T-helper 1 cell treated with Interleukin-12 subunit alpha and Interleukin-12 subunit beta and Interleukin-4 antibody, amounts not matched to agents 30 ng/mL and 1 ng/mL, for 36 hours (primary cell): ENCODE data around the gene VPS13A. TPM values are rescaled to one million over a fixed set of nuclear protein-coding genes. Genes with fewer than 3 reads are reported as not detected.
"Not testable (repeated sequence)": the region's sequence is repeated elsewhere in the genome, so short reads cannot be mapped to it uniquely, and the experiment has no call there.

Source experiments
- intact Hi-C: fragments of 100-400 bp; cut with micrococcal nuclease; formaldehyde crosslinking; loops from one replicate; pipeline ENCODE4 v1.15.1; 2024
- total RNA-seq: library from RNA; stranded (reverse); gene quantifications from 2 replicates; pipeline ENCODE4 v1.2.3, GENCODE V29; 2022

The VPS13A gene
- total RNA-seq, 1 donor from 2014 or later, result 52.3 TPM

GRCh38 chr9:77291714-77292113 lies 114.4 kb downstream of the VPS13A start:
- intact Hi-C loops, result no loop called here

- intact Hi-C loops, result no loop called here
Observed at GRCh38 chr9:77293949-77294348, 116.6 kb downstream of the VPS13A start.

GRCh38 chr9:77304543-77304942 lies 127.2 kb downstream of the VPS13A start:
- intact Hi-C loops, result no loop called here

- intact Hi-C loops, result no loop called here
Observed at GRCh38 chr9:77305622-77306400, 128.5 kb downstream of the VPS13A start.

GRCh38 chr9:77307166-77307565 lies 129.8 kb downstream of the VPS13A start:
- intact Hi-C loops, result no loop called here

GRCh38 chr9:77316058-77316457 lies 138.7 kb downstream of the VPS13A start:
- intact Hi-C loops, result no loop called here

- intact Hi-C loops, result no loop called here
Observed at GRCh38 chr9:77325058-77325457, 147.7 kb downstream of the VPS13A start.

- intact Hi-C loops, result no loop called here
Observed at GRCh38 chr9:77328102-77328501, 150.8 kb downstream of the VPS13A start.

GRCh38 chr9:77370064-77370463 lies 192.7 kb downstream of the VPS13A start:
- intact Hi-C loops, result no loop called here

GRCh38 chr9:77374266-77374665 lies 196.9 kb downstream of the VPS13A start:
- intact Hi-C loops, result no loop called here

- intact Hi-C loops, result no loop called here
Observed at GRCh38 chr9:77375956-77376532, 198.7 kb downstream of the VPS13A start.

GRCh38 chr9:77384406-77384805 lies 207.1 kb downstream of the VPS13A start:
- intact Hi-C loops, result no loop called here

- intact Hi-C loops, result no loop called here
Observed at GRCh38 chr9:77386187-77386586, 208.9 kb downstream of the VPS13A start.

GRCh38 chr9:77391834-77392233 lies 214.5 kb downstream of the VPS13A start:
- intact Hi-C loops, result no loop called here

GRCh38 chr9:77392328-77392727 lies 215.0 kb downstream of the VPS13A start:
- intact Hi-C loops, result no loop called here

- intact Hi-C loops, result not testable (repeated sequence)
Observed at GRCh38 chr9:77398581-77398980, 221.2 kb downstream of the VPS13A start.

- intact Hi-C loops, result no loop called here
Observed at GRCh38 chr9:77399964-77400363, 222.6 kb downstream of the VPS13A start.

GRCh38 chr9:77402286-77402685 lies 225.0 kb downstream of the VPS13A start:
- intact Hi-C loops, result no loop called here

GRCh38 chr9:77403239-77403638 lies 225.9 kb downstream of the VPS13A start:
- intact Hi-C loops, result no loop called here

GRCh38 chr9:77408521-77408920 lies 231.2 kb downstream of the VPS13A start:
- intact Hi-C loops, result not testable (repeated sequence)

- intact Hi-C loops, result no loop called here
Observed at GRCh38 chr9:77417566-77417965, 240.2 kb downstream of the VPS13A start.

GRCh38 chr9:77418226-77418625 lies 240.9 kb downstream of the VPS13A start:
- intact Hi-C loops, result no loop called here

- intact Hi-C loops, result no loop called here
Observed at GRCh38 chr9:77420641-77421040, 243.3 kb downstream of the VPS13A start.
